Upper lobe of left lung (tissue), 4 donors: Measurements from ENCODE around the gene TNFRSF18.

Experiments
- POLR2A ChIP-seq, 4 donors: fragments of 450-650 bp; IDR thresholded peaks; one replicate each; pipeline ENCODE4 v1.5.1; 2016 to 2017; ENCODE audit warnings: antibody characterized with exemption in 4 of 4, mild to moderate bottlenecking in 2 of 4
- POLR2AphosphoS5 ChIP-seq, 2 donors: sonication (generic); formaldehyde crosslinking; IDR thresholded peaks; one replicate each; pipeline ENCODE4 v1.5.1; 2017; ENCODE audit warnings: antibody characterized with exemption in 2 of 2
- TF ChIP-seq, protein P1 (sequence below), 6 experiments: fragments of 450-650 bp in 4 of 6; fragments of 200-600 bp in 2 of 6; sonication (generic) in 2 of 6; IDR thresholded peaks; one replicate each; pipeline ENCODE4 v1.5.1; 2016 to 2019; ENCODE audit warnings: antibody characterized with exemption in 6 of 6

DNA sequence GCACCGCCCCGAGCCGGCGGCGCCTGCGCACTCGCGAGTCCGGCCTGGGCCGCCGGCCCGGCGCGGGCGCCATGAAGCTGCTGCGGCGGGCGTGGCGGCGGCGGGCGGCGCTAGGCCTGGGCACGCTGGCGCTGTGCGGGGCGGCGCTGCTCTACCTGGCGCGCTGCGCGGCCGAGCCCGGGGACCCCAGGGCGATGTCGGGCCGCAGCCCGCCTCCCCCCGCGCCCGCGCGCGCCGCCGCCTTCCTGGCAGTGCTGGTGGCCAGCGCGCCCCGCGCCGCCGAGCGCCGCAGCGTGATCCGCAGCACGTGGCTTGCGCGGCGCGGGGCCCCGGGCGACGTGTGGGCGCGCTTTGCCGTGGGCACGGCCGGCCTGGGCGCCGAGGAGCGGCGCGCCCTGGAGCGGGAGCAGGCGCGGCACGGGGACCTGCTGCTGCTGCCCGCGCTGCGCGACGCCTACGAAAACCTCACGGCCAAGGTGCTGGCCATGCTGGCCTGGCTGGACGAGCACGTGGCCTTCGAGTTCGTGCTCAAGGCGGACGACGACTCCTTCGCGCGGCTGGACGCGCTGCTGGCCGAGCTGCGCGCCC lies 25.9 kb upstream of the TNFRSF18 start, which contains the start of gene B3GALT6:
- TF ChIP-seq POLR2AphosphoS5 (IDR thresholded peaks at IDR 0.05) (no peak), POLR2A (IDR thresholded peaks at IDR 0.05) (no peak)
- TF ChIP-seq, protein P1, sequence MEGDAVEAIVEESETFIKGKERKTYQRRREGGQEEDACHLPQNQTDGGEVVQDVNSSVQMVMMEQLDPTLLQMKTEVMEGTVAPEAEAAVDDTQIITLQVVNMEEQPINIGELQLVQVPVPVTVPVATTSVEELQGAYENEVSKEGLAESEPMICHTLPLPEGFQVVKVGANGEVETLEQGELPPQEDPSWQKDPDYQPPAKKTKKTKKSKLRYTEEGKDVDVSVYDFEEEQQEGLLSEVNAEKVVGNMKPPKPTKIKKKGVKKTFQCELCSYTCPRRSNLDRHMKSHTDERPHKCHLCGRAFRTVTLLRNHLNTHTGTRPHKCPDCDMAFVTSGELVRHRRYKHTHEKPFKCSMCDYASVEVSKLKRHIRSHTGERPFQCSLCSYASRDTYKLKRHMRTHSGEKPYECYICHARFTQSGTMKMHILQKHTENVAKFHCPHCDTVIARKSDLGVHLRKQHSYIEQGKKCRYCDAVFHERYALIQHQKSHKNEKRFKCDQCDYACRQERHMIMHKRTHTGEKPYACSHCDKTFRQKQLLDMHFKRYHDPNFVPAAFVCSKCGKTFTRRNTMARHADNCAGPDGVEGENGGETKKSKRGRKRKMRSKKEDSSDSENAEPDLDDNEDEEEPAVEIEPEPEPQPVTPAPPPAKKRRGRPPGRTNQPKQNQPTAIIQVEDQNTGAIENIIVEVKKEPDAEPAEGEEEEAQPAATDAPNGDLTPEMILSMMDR (IDR thresholded peaks at IDR 0.05), result peak in 3 of 6 experiments; percentile 10 to 29 (median 21)
